Measurements from ENCODE around the gene CLUH.

- TF ChIP-seq CTCF (IDR thresholded peaks at IDR 0.05; ENCODE audit: low read depth, low read length) = no peak
- no peak for TF ChIP-seq EZH2phosphoT487 (IDR thresholded peaks at IDR 0.05; ENCODE audit: low read depth)
Measured at GRCh38 chr17:2701161-2701995, 10.2 kb downstream of the CLUH start.
